Measurements from ENCODE around the gene FMOD.
"Not testable (repeated sequence)": the region's sequence is repeated elsewhere in the genome, so short reads cannot be mapped to it uniquely, and the experiment has no call there.

FMOD gene

GRCh38 chr1:203306965-203307541 is 43.9 kb downstream of the FMOD start:
- DNase-seq (ENCODE audit: low read depth, low spot score): no peak

- DNase-seq (ENCODE audit: low read depth, low spot score): no peak
Measured at GRCh38 chr1:203306089-203306964, 44.6 kb downstream of the FMOD start.

DNA sequence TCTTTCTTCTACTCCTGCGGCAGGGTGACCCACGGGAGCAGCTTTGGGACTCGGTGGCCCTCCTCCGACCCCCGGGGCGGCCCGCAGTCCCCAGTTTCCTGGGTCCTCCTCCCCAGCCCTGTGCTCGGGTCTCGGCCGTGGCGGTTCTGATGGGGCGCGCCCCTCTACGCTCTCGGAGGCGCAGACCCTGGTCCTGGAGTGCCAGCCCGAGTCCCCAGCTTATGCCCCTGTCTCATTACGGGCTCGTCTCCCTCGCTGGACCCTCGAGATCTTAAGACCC is 45.2 kb downstream of the FMOD start:
- no peak for DNase-seq (ENCODE audit: low read depth, low spot score)

- DNase-seq (ENCODE audit: low read depth, low spot score): peak; percentile 80
Measured at GRCh38 chr1:203304919-203305808, 45.8 kb downstream of the FMOD start, which contains the start of gene BTG2. BTG2 (plus strand) TSS chr1:203305519; CDS start chr1:203305607, 88 bp downstream.

DNA sequence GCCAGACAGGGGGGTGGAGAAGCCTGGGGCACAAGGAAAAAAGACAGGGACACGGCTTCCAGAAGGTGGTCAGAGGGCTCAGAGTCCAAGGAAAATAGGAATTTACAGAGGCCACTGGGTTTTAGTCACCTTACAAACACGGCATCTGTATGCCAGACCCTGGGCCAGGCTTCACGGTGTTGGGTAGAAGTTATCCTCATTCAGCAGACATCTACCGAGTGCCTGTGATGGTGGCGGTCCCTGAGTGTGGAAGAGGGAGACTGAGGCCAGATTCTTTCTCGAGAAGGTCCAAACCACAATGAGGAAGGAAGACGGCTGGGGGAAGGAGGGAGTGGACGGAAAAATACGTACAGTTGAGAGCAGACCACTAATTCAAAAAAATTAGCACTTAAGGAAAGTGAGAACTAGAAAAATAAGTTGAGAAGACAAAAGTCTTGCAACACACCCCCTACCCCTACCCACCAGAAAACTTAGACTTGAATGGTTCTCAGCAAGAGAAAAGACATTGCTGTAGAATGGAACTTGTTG is 46.5 kb downstream of the FMOD start:
- DNase-seq (ENCODE audit: low read depth, low spot score): no peak

DNA sequence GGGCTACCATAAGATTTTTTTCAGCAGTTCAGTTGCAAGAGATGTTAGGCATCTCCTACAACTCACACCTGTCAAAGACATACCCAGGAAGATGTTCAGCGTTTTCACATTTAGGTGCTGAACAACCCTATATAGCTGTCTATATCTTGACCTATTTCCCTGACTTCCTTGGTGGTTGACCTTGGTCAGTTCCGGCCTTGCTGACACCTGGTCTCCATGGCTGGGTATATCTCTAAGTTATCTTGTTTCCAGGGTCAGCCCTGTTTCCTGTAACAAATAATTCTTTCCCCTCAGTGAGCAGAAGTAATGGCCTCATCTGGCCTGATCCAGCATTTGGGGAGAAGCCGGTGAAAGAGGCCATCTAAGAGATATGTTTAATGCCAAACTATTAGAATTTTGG is 48.0 kb downstream of the FMOD start:
- no peak for DNase-seq (ENCODE audit: low read depth, low spot score)

DNA sequence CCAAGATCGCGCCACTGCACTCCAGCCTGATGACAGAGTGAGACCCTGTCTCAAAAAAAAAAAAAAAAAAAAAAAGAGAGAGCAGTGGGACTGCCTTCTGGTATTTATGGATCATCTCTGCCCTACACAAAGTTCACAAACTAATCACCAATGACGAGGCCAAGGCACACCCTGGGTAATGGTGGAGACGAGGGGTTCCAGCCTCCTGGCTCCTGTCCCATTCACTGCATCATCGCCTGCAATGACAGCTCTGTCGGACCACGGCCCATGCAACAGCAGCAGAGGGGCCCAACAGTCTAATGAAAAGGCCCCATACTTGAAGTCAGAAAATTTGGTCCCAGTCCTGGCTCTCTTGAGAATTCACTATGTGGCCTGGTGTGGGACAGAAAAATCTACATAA is 48.5 kb downstream of the FMOD start:
- DNase-seq (ENCODE audit: low read depth, low spot score): no peak

DNA sequence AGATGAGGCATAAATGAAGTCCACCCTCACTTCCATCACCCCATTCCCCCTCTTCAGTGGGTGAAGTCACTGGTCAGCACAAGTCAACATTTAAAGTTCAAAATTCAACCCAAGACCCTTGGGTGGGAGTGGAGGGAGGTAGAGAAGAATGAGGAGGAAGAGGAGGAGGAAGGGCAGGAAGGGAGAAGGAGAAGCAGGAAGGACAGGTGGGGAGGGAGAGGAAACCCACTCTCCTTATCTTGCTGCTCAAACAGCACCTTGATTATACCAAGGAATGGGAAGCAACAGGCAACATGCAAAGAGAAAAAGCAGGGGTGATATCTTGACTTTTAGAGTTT is 49.6 kb downstream of the FMOD start:
- DNase-seq (ENCODE audit: low read depth, low spot score): no peak

GRCh38 chr1:203300441-203301330 is 50.2 kb downstream of the FMOD start:
- DNase-seq (ENCODE audit: low read depth, low spot score): no peak

GRCh38 chr1:203299719-203300429 is 51.0 kb downstream of the FMOD start:
- not testable (repeated sequence) for DNase-seq (ENCODE audit: low read depth, low spot score)

GRCh38 chr1:203299169-203299568 is 51.8 kb downstream of the FMOD start:
- DNase-seq (ENCODE audit: low read depth, low spot score): no peak

DNA sequence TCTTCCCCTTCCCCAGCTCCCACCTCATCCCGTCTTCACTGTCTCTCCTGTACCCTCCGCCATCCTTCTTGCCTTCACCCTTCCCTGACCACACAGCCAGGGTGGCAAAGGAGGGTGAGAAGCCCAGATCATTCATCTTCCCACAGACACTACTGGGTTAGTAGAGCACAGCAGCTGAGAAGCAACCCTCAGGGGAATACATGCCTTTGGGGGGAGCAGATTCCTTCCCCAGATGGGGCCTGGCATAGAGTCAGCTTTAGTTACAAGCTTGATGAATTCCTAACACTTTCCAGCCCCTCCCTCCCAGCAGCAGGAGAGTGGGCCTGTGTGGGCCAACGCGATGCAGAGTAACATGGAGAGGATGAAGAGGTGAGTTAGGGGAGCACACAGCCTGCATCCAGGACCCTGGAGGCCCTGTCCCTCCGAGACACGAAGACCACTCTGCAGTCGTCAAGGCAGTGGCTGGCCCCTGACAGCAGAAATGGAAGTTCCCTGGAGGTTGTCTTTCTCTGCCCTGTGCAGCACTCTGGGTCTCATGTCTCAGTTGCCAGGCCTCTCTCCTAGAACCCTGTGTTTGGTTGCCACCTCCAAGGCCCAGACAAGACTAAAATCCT is 54.4 kb downstream of the FMOD start:
- DNase-seq (ENCODE audit: low read depth, low spot score): no peak

DNA sequence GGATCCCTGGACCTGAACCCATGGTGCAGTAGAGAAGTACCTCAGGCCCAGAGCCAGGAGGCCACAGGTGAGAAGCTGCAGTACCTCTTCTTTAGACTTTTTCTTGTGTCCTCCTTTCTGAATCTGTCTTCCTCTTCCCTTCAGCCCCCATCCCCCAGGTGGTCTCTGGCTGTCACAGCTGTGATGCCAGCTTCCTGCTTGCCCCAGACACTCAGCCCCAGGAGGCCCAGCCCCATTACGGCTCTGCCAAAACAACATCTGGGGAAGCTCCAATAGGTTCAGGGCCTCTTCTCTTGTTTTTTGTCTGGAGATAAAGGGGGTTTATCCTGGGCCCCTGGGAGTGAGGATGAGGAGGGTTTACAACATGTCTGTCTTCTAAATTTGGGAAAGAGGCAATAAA is 55.1 kb downstream of the FMOD start:
- no peak for DNase-seq (ENCODE audit: low read depth, low spot score)

DNA sequence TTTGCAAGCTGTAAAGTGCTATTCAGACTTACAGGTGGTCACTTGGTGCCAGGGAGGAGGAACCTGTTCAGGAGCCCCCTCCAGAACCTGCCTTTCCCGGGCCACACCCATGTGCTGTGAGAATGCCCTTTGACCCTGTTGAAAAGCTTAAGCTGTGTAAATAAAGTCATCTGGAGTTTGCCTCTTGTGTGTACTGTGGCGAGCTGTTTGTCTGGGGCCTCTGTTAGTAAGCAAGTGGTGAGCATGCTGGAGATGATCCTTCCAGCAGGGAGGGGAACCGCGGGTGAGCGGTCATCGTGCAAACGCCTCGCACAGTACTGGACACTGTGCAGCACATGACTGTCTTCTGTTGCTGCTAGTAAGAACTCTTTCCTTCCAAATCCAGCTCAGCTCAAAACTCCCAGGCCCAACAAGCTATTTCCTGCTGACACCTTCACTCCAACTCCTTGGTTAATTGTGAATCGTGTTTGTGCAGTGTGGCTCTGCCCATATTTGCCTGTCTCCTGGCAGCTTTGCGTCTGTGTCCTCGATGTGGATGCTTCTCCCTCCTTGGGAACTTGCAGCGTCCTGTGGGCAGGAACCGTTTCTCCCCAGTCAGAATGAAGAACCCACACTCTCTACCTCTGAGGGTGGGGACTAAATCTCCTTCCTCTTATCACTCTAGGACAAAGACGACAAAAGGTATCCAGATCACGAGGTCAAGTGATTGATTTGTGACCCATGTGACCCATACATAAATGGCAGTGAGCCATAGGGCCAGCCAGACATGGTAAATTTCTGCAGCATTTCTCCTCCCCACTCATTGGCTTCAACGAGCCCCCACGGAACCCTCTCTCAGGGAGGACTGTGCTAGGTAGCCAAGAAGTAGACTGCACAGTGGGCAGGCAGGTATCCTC is 59.5 kb downstream of the FMOD start:
- DNase-seq (ENCODE audit: low read depth, low spot score): no peak
